ENCODE data around the gene CHCHD6.

CHCHD6 gene

DNA sequence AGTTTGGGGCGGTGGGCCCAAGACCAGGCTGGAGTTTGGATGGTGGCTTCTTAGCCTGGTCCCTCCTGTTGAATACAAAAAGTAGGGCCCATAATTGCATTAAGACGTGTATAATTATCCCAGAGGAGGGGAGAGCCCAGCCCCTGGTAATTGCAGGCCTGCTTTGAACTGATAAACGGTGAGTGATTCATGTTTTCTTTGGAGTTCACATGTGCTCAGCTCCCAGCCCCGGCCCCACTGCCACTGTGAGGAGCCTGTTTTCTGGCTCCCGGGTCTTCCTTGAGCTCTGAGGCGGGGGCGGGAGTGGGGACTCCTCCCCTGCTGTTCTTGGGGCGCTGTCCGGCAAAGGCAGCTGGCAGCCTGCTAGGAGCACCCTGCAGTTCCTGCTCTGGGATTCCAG is 282.0 kb downstream of the CHCHD6 start:
- no peak for DNase-seq (ENCODE audit: extremely low read depth in 1 of 2, low read depth in 1 of 2)

GRCh38 chr3:126987129-126987528 is 283.1 kb downstream of the CHCHD6 start:
- no peak for DNase-seq (ENCODE audit: extremely low read depth in 1 of 2, low read depth in 1 of 2)

DNA sequence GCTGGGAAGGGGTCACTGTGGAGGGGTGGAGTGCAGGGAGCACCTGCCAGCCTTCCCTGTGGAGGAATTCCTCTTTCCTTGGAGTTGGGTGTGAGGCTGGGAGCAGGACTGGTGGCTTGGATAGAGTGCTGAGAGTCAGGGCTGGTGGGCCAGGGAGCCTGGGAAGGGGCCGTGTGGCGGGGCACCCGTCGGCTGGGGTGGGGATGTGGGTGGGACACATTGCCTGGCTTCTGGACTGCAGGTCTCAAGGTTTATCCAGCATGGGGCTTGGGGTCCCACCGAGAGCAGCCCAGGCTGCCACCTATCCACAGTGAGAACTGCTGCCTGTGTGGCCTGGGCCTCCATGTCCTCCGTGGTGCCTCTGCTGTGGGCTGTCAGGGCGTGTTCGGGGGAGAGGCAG is 283.6 kb downstream of the CHCHD6 start:
- no peak for DNase-seq (ENCODE audit: extremely low read depth in 1 of 2, low read depth in 1 of 2)

GRCh38 chr3:126988451-126989021 is 284.5 kb downstream of the CHCHD6 start:
- no peak for DNase-seq (ENCODE audit: extremely low read depth in 1 of 2, low read depth in 1 of 2)

- DNase-seq (ENCODE audit: extremely low read depth in 1 of 2, low read depth in 1 of 2): no peak
These were observed 285.4 kb downstream of the CHCHD6 start for GRCh38 chr3:126989316-126990023.

GRCh38 chr3:126990024-126990700 is 286.1 kb downstream of the CHCHD6 start:
- no peak for DNase-seq (ENCODE audit: extremely low read depth in 1 of 2, low read depth in 1 of 2)

DNA sequence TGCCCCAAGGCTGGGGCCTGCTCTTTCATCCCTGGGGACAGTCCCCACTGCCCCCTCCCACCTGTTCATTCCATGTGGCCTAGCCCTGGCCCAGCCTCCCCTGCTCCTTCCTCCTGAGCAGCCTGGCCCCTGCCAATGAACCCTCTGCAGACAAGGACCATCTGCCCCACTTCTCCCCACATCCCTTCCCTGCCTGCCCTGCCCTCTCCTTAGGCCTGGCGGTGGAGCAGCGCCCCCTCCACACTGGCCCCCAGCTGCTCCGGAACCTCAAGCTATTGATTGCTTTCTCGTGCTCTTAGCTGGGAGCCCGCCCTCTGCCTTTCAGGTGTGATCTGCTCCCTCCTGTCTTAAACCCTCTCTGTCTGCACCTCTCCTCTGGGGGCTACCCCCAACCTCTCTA is 286.9 kb downstream of the CHCHD6 start:
- no peak for DNase-seq (ENCODE audit: extremely low read depth in 1 of 2, low read depth in 1 of 2)

DNA sequence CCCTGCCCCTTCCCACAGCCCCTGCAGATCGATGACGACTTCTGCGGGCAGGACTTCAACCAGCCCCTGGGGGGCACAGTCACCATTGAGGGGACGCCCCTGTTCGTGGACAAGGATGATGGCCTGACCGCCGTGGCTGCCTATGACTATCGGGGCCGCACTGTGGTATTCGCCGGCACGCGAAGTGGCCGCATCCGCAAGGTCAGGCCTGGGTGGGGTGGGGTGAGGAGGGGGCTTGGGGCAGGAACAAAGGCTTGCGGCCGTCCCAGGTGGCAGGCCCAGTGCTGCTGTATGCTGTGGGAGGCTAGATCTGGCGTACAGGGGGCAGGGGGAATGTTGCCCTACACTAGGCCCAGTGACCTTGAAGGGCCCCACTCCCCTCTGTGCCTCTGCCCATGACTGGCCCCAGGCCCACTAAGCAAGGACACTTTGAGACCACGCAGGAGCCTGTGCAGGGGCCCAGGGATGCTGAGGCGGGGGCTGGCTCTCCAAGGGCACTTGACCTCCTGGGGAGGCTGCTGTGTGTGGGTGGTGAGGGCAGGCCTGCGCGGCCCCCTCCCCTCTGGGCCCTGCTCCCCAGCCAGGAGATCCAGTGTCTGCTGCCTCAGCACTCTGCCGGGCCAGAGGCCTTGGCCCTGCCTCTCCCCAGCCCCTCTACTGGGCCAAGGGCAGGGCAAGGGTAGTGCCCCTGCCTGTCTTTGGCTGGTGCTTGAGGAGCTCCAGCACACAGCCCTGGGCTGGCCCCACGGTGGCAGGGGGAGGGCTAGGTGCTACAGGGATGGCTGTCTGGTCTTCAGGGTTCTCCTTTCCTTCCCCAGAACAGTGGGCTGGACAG is 287.5 kb downstream of the CHCHD6 start:
- no peak for DNase-seq (ENCODE audit: extremely low read depth in 1 of 2, low read depth in 1 of 2)

DNA sequence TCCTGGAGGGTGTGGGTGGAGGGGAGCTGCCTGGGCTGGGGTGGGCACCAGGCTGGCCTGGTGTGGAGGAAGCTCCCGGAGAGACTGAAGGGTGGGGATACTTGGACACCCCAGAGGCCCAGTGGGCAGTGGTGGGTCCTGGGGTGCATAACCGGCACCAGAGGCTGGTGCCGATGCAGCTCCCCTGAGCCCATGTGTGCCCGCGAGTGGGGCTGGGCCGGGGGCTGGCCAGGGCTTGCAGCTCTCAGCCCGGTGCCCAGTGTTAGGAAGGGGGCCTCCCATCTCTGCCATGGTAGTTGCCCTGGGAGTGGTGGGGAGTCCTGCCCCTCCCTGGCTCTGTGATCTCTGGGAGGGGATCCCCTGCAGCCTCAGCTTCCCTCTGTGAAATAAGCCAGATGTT is 288.2 kb downstream of the CHCHD6 start:
- no peak for DNase-seq (ENCODE audit: extremely low read depth in 1 of 2, low read depth in 1 of 2)

GRCh38 chr3:126992776-126993175 is 288.7 kb downstream of the CHCHD6 start:
- no peak for DNase-seq (ENCODE audit: extremely low read depth in 1 of 2, low read depth in 1 of 2)

DNA sequence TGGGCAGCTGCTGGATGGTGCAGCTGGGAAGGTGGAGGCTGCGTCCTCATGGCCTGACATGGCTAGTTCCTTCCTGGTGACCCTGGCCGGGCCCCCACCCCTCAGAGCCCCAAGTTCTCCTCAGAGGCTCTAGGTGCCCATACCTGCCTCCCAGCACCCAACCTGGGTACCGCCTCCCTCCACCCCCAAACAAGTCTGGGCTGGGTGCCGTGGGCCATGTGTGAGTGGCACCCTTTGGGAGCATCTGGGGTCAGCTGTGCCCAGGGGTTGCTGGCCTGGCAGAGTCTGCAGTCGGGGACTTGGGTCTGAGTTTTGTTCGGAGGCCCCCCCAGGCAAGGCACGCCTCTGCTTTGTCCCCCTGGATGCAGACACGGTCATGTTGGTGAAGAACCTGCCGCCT is 289.4 kb downstream of the CHCHD6 start:
- no peak for DNase-seq (ENCODE audit: extremely low read depth in 1 of 2, low read depth in 1 of 2)

DNA sequence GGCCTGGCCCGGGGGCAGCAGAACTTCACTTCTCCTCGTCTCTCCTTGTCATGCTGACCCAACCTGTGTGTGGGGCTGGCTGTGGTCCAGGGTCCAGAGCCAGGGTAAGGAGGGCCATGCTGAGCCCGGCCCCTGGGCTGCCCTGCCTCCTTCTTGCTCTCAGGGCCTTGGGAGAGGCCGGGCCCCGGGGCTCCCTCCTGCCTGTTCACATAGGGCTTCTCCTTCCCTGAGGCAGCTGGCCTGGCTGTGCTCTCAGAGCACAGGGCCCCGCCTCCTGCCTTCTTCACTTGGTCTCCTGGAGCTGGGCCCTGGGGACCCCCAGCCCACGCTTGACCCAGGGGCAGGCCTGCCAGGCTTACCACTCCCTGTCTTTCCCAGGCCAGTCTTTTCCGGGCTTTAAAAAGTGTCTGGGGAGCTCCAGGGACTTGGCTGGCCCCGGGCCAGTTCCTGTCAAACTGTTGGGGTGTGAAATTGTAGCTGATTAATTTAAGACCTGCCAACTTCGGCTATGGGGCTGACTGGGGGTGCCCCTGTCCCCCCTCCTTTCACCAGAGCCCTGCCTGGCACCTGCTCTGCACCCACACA is 290.7 kb downstream of the CHCHD6 start:
- DNase-seq (ENCODE audit: extremely low read depth in 1 of 2, low read depth in 1 of 2): no peak

DNA sequence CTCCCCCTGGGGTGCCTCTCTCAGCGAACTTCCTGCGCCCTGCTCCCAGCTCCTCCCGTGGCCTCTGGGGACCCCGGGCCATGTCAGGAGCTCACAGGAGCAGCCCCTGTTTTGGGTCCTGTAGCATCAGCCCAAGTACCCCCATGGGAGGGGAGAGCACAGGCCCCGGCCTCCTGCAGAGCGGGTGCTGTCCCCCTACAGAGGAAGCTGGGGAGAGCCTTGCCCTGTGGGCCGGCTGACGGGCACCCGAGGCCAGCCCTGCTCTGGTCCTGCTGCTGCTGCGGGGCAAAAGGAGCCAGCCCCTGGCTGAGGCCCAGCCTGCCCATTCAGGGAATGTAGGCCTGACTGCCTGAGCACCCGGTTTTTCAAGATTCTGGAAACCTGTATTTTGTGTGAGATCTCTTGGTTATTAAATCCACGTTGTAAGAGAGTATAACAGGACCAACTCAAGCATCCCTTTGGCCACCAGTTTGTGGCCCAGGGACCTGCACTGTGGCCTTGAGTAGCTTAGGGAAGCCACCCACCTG is 291.3 kb downstream of the CHCHD6 start:
- no peak for DNase-seq (ENCODE audit: extremely low read depth in 1 of 2, low read depth in 1 of 2)

GRCh38 chr3:126995926-126996512 is 292.0 kb downstream of the CHCHD6 start:
- DNase-seq (ENCODE audit: extremely low read depth in 1 of 2, low read depth in 1 of 2): no peak

- no peak for DNase-seq (ENCODE audit: extremely low read depth in 1 of 2, low read depth in 1 of 2)
These were observed 292.9 kb downstream of the CHCHD6 start for GRCh38 chr3:126996905-126997304.

DNA sequence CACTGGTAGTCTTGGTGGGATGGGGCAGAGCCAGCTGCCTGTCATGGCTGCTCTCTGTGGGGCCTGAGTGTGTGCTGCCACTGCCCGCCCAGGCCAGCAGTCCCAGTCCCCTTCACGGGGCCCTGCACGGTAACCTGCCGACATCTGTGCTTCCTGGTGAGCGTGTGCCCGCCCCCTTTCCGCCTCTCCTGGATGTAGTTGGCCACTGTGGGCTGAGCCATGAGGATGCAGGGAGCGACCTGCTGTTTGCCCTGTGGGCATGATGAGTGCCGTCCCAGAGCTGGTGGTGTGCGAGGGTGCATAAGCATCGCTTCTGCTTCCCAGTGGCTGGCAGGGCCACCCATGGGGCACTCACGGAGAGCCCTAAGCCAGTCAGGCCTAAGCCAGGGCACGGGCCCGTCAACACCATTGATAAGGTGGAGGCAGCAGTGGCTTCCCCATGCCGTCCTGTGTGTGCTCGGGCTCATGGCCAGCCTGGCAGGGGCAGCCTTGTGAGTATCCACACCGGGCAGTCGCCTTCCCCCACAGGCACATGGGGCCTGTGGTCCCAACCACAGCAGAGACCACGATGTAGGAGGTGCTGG is 293.5 kb downstream of the CHCHD6 start:
- no peak for DNase-seq (ENCODE audit: extremely low read depth in 1 of 2, low read depth in 1 of 2)

- no peak for DNase-seq (ENCODE audit: extremely low read depth in 1 of 2, low read depth in 1 of 2)
These were observed 294.3 kb downstream of the CHCHD6 start for GRCh38 chr3:126998320-126998719.

DNA sequence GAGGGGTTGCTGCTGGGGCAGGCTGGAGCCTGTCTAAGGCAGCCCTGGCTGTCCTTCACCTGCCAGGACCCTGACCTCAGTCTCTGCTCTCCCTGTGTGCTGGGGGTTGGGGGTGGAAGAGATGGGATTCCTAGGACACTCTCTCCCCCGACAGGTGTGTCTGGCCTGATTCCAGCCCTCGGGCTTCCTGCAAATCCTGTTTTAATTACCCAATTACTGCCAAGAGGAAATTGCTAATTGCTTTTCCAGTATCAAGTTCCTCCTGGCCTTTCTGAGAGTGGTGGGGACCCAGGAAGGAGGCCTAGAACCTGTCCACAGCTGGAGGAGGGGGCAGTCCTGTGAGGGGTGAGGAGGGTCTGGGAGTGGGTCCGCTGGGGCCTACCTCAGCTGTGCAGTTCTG is 294.7 kb downstream of the CHCHD6 start:
- DNase-seq (ENCODE audit: extremely low read depth in 1 of 2, low read depth in 1 of 2): no peak

GRCh38 chr3:126999383-126999782 is 295.3 kb downstream of the CHCHD6 start:
- DNase-seq (ENCODE audit: extremely low read depth in 1 of 2, low read depth in 1 of 2): no peak

DNA sequence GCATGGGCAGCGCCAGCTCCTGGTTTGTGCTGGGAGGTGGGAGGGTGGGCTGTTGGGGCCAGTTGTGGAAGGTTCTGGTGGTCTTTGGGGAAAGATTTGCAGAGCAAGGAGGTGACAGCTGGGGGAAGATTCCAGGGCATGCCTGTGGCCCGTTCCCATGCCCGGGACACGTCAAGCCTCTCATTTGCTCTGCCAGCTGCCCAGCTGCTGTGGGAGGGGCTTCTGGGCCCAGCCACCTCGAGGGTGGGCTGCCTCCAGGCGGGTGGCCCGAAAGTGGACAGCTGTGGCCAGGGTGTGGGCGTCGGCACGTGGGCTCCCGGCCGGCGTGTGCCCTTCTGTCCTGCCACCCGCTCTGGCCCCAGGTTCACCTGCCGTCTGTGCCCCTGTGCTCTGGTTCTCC is 296.1 kb downstream of the CHCHD6 start:
- DNase-seq (ENCODE audit: extremely low read depth in 1 of 2, low read depth in 1 of 2): no peak

All from stimulated activated CD8-positive, alpha-beta memory T cell treated with anti-CD3 and anti-CD28 coated beads, Interleukin-7, amount 100 ng/mL, for 48 hours (primary cell).